ENCODE measurements around the gene SEM1. TPM values are rescaled to one million over a fixed set of nuclear protein-coding genes. Genes with fewer than 3 reads are reported as not detected.

Gene SEM1
- total and polyA plus RNA-seq, 2 donors (not counting 3 experiments of a cell fraction or from before 2014, with no cell fraction given): 16.7 to 81.6 TPM

DNA sequence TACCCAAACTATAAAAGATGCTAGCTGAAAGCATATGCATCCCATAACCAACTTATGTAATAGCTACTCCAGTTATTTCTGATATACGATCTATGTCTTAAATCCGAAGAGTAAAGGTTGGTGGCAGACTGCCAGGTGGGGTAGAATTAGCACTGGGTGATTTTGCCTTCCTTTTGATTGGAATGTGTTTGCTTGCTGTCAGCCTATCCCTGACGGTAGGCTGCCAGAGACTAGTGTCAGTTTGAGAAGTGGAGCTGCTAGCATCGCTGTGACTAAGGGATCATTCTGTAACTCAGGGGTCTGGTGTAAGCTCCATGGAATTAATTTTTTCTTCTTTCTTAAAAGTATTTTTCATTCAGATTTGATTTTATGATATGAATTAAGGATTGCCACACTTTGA lies 9.5 kb upstream of the SEM1 start:
- H3K27me3 ChIP-seq (ENCODE audit: control insufficient read depth in 2 of 2, insufficient read depth in 2 of 2, low read length in 2 of 2): peaks cover 3 to 24% of the 10 kb centered on the region in 2 experiments
- ChIA-PET POLR2A (no interaction called here), CTCF (interaction anchor here (1.2 to 1.3 kb wide), 2 partner anchors 9 to 123 kb away, joined by 3 read pairs; no protein-coding TSS in a partner anchor)
- no peaks in the 10 kb centered on the region for H3K9me1 ChIP-seq (replicated peaks; ENCODE audit: control insufficient read depth, extremely low read depth, insufficient read depth, low read length)
- H3K9me3 ChIP-seq (replicated peaks; ENCODE audit: control insufficient read depth, insufficient read depth, low read length): no peaks in the 10 kb centered on the region
- no peak for FAIRE-seq
- intact Hi-C loops (cut with micrococcal nuclease): loop anchor here (10.0 kb wide), 1 partner anchor 484 kb away; no protein-coding TSS in a partner anchor
- no TSS peak for BruUV-seq (replicated peaks)
- no peak overlapping the region for H3K27ac ChIP-seq (ENCODE audit: insufficient read depth, low read depth, low read length)
- dilution Hi-C loops (cut with MboI; ENCODE audit: extremely low pct_ligation_motif_present, low sequenced_read_pairs): no loop called here
- no peak overlapping the region for H2AFZ ChIP-seq (ENCODE audit: low read depth, low read length)
- H3K4me3 ChIP-seq (replicated peaks in 1 of 3; ENCODE audit: insufficient read depth in 1 of 3, low read depth in 1 of 3, low read length in 3 of 3): no peak overlapping the region
- H3K36me3 ChIP-seq (ENCODE audit: control insufficient read depth in 2 of 2, extremely low read depth in 1 of 2, insufficient read depth in 2 of 2, low read length in 2 of 2): no peaks in the 10 kb centered on the region
- TF ChIP-seq, protein P1, sequence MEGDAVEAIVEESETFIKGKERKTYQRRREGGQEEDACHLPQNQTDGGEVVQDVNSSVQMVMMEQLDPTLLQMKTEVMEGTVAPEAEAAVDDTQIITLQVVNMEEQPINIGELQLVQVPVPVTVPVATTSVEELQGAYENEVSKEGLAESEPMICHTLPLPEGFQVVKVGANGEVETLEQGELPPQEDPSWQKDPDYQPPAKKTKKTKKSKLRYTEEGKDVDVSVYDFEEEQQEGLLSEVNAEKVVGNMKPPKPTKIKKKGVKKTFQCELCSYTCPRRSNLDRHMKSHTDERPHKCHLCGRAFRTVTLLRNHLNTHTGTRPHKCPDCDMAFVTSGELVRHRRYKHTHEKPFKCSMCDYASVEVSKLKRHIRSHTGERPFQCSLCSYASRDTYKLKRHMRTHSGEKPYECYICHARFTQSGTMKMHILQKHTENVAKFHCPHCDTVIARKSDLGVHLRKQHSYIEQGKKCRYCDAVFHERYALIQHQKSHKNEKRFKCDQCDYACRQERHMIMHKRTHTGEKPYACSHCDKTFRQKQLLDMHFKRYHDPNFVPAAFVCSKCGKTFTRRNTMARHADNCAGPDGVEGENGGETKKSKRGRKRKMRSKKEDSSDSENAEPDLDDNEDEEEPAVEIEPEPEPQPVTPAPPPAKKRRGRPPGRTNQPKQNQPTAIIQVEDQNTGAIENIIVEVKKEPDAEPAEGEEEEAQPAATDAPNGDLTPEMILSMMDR (IDR thresholded peaks at IDR 0.05; ENCODE audit: extremely low read depth in 1 of 2, insufficient read depth in 1 of 2, low read depth in 1 of 2, low read length in 2 of 2): no peak
- no peak for TF ChIP-seq POLR2AphosphoS5 (IDR thresholded peaks at IDR 0.05; ENCODE audit: insufficient read depth, low read depth, low read length)
- TF ChIP-seq MAX (IDR thresholded peaks at IDR 0.05; ENCODE audit: insufficient read depth, insufficient read length): no peak
- TF ChIP-seq POLR2A (IDR thresholded peaks at IDR 0.05; ENCODE audit: low read depth, low read length): no peak
- TF ChIP-seq EZH2 (IDR thresholded peaks at IDR 0.05; ENCODE audit: borderline replicate concordance, low read depth, low read length, severe bottlenecking): no peak
- no peak for TF ChIP-seq MYC (IDR thresholded peaks at IDR 0.05; ENCODE audit: low read depth, low read length)
- no peak for TF ChIP-seq FOS (IDR thresholded peaks at IDR 0.05; ENCODE audit: borderline replicate concordance, insufficient read depth, low read length)
- TF ChIP-seq GATA2 (IDR thresholded peaks at IDR 0.05; ENCODE audit: insufficient read depth, insufficient read length, low read depth, low read length): no peak
- H3K9ac ChIP-seq (replicated peaks; ENCODE audit: extremely low read depth, insufficient read depth, low read length): no peak overlapping the region
- no peaks in the 10 kb centered on the region for H4K20me1 ChIP-seq (replicated peaks; ENCODE audit: control insufficient read depth, extremely low read depth, insufficient read depth, low read length)
- no peak overlapping the region for H3K4me2 ChIP-seq (ENCODE audit: insufficient read depth, low read length)
- H3K4me1 ChIP-seq (ENCODE audit: control insufficient read depth, extremely low read depth, insufficient read depth, low read length): no peaks in the 10 kb centered on the region
- DNase-seq (ENCODE audit: low read depth, low spot score): no peak
- H3K79me2 ChIP-seq (ENCODE audit: control insufficient read depth, insufficient read depth, low read length): no peaks in the 10 kb centered on the region
